Esophagus squamous epithelium (tissue), 5 donors: Measurements from ENCODE around the gene HES1. TPM values are rescaled to one million over a fixed set of nuclear protein-coding genes. Genes with fewer than 3 reads are reported as not detected.

ENCODE experiments used
- DNase-seq: peaks from one replicate; lab custom pipeline; 2025; lab: John Stamatoyannopoulos, UW
- H3K27ac ChIP-seq, 4 donors: fragments of 200-600 bp; sonication (generic); one replicate each; pipeline ENCODE4 v1.5.1; 2016 to 2019; ENCODE audit warnings: mild to moderate bottlenecking in 1 of 4
- H3K27me3 ChIP-seq, 4 donors: fragments of 200-600 bp; sonication (generic); 1 replicate in 3 of 4; 2 replicates in 1 of 4; pipeline versions ENCODE4 v1.5.1 to v1.6.0; 2017 to 2021; ENCODE audit warnings: antibody characterized with exemption in 1 of 4
- H3K36me3 ChIP-seq, 3 donors: fragments of 200-600 bp; sonication (generic); one replicate each; pipeline ENCODE4 v1.5.1; 2016 to 2019
- H3K4me1 ChIP-seq, 3 donors: fragments of 200-600 bp; sonication (generic); one replicate each; pipeline ENCODE4 v1.5.1; 2017 to 2019
- H3K4me3 ChIP-seq, 4 donors: fragments of 200-600 bp; sonication (generic); 1 replicate in 3 of 4; 2 replicates in 1 of 4; pipeline ENCODE4 v1.5.1; 2016 to 2019; ENCODE audit warnings: mild to moderate bottlenecking in 2 of 4, moderate library complexity in 1 of 4
- H3K9me3 ChIP-seq, 3 donors: fragments of 200-600 bp; sonication (generic); one replicate each; pipeline ENCODE4 v1.5.1; 2016 to 2019
- CTCF ChIP-seq, 6 experiments: fragments of 450-650 bp in 4 of 6; fragments of 200-600 bp in 2 of 6; sonication (generic) in 2 of 6; IDR thresholded peaks; one replicate each; pipeline ENCODE4 v1.5.1; 2016 to 2019; ENCODE audit warnings: antibody characterized with exemption in 6 of 6, mild to moderate bottlenecking in 4 of 6, moderate library complexity in 4 of 6
- POLR2A ChIP-seq, 4 donors: fragments of 450-650 bp; IDR thresholded peaks; one replicate each; pipeline ENCODE4 v1.6.1; 2017; ENCODE audit warnings: antibody characterized with exemption in 4 of 4, mild to moderate bottlenecking in 4 of 4, moderate library complexity in 3 of 4
- WGBS, 2 donors: methylation state at CpG; one replicate each; pipeline ENCODE4 v1.1.5; 2018; 5-methylcytosine and 5-hydroxymethylcytosine counted together
- intact Hi-C: fragments of 100-400 bp; cut with DNase I; formaldehyde crosslinking; loops from one replicate; pipeline ENCODE4 v1.15.0; 2022
- total RNA-seq, 4 donors: library from RNA; depleted of rRNA; stranded (reverse); fragments of >200 nt; gene quantifications; one replicate each; pipeline ENCODE4 v1.1.0, GENCODE V29; 2016
- donor health status: DM: yes; HTN: yes; CAD: no.

HES1 gene, protein sequence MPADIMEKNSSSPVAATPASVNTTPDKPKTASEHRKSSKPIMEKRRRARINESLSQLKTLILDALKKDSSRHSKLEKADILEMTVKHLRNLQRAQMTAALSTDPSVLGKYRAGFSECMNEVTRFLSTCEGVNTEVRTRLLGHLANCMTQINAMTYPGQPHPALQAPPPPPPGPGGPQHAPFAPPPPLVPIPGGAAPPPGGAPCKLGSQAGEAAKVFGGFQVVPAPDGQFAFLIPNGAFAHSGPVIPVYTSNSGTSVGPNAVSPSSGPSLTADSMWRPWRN
- total RNA-seq = 10 to 100 TPM; 38.6 to 92.1 (median 75.4) TPM

GRCh38 chr3:194135806-194136518 lies at the start of gene HES1:
Gene HES1 (plus strand): TSS chr3:194136148. CDS start chr3:194136381, 233 bp downstream.
- intact Hi-C loops = loop anchor here (5.0 to 10.0 kb wide), 2 partner anchors 181 to 351 kb away; no protein-coding TSS in a partner anchor
- Histone ChIP-seq H3K4me3 (peak within 1 kb of the TSS; percentile 53 to 88 (median 70)), H3K4me1 (peaks cover 26 to 96% (median 46%) of the 10 kb centered on the region in 3 donors), H3K27me3 (no peaks in the 10 kb centered on the region), H3K27ac (peak within 1 kb of the TSS; percentile 94 to 98 (median 96)), H3K36me3 (peaks cover 0 to 8% (median 0%) of the 10 kb centered on the region in 3 donors), H3K9me3 (no peaks in the 10 kb centered on the region)
- 0% methylated on average over 13 to 29 of the region's 29 CpGs for WGBS, 2 donors
- DNase-seq = no peak
- TF ChIP-seq POLR2A (IDR thresholded peaks at IDR 0.05) (peak in 3 of 4 donors; percentile 86 to 96 (median 87)), CTCF (IDR thresholded peaks at IDR 0.05) (peak in 1 of 6 experiments; percentile 26)

- intact Hi-C loops = no loop called here
- Histone ChIP-seq H3K36me3 (no peaks in the 10 kb centered on the region), H3K4me3 (no peak overlapping the region), H3K27me3 (peaks cover 0 to 5% (median 0%) of the 10 kb centered on the region in 4 donors), H3K9me3 (no peaks in the 10 kb centered on the region), H3K4me1 (peaks cover 20 to 51% (median 21%) of the 10 kb centered on the region in 3 donors), H3K27ac (no peak overlapping the region)
- no peak for DNase-seq
- WGBS, 2 donors = 89 to 95% methylated on average over 9 to 12 of the region's 12 CpGs
- no peak for TF ChIP-seq CTCF (IDR thresholded peaks at IDR 0.05)
- TF ChIP-seq POLR2A (IDR thresholded peaks at IDR 0.05) = no peak
Measured at GRCh38 chr3:194086388-194087075, 49.4 kb upstream of the HES1 start.

DNA sequence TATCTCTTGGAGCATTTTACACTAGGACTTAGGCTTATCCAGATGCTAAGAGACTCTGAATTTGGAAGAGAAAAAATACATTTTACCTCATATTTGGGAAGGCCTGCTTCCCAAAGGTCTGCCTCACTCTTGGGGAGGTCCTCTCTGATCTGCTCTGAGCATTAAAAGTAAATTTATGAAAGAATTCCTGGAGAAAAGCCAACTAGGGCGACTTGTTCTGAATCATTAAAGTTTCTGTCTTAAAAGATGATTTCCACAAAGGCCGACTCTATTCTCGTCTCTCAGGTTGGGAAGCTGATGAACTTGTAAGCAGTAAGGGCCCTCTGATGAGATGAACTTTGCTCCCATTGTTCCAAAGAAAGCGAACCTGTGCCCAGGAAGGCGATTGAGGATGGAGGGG lies 48.7 kb upstream of the HES1 start:
- TF ChIP-seq CTCF (IDR thresholded peaks at IDR 0.05) (no peak), POLR2A (IDR thresholded peaks at IDR 0.05) (no peak)
- intact Hi-C loops = no loop called here
- Histone ChIP-seq H3K27ac (no peak overlapping the region), H3K36me3 (no peaks in the 10 kb centered on the region), H3K9me3 (no peaks in the 10 kb centered on the region), H3K27me3 (peaks cover 0 to 5% (median 0%) of the 10 kb centered on the region in 4 donors), H3K4me1 (peaks cover 20 to 55% (median 21%) of the 10 kb centered on the region in 3 donors), H3K4me3 (no peak overlapping the region)
- WGBS, 2 donors = 55 to 80% methylated on average over 5 of the region's 5 CpGs
- DNase-seq = no peak

DNA sequence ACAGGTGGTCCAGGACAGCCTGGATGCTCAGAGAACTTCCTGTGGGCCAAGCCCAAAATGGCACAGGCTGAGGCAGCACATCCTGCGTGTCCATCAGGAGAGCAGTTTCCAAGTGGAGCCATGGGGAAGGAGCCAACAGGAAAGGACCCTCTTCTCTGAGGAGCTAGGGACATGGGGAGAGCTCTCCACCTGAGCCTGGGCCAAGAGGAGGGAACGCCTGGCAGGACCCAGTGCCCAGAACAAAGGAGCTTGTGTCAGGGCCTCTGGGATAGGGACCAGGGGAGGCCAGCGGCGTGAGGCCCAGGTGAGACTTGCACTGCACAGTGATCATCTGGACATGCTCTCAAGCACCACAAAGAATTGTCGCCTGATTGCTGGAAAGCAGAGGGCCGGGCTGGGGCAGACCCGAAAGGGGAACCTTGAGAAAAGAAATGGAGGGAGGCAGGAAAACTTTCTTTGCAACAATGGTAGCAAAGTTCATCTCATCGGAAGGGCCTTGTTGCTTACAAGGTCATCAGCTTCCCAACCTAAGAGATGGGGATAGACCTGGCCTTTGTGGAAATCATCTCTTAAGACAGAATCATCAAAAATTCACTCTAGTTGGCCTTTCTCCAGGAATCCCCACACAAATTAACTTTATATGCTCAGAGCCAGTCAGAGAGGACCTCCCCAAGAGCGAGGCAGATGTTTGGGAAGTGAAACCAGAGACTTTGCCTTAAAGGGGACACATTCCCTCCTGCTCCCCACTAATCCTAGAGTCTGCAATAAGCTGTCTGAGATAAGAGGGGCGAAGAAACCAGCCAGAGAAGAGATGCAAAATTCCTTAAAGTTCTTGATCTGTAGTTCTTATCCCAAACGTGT lies 47.7 kb upstream of the HES1 start:
- intact Hi-C loops = no loop called here
- peak overlapping the region in 3 of 4 donors; percentile 71 to 88 (median 80) for H3K27ac ChIP-seq
- peaks cover 0 to 5% (median 0%) of the 10 kb centered on the region in 4 donors for H3K27me3 ChIP-seq
- H3K4me3 ChIP-seq = no peak overlapping the region
- no peak for TF ChIP-seq CTCF (IDR thresholded peaks at IDR 0.05)
- TF ChIP-seq POLR2A (IDR thresholded peaks at IDR 0.05) = no peak
- DNase-seq = no peak
- 87 to 96% methylated on average over 10 to 11 of the region's 11 CpGs for WGBS, 2 donors
- peaks cover 20 to 58% (median 21%) of the 10 kb centered on the region in 3 donors for H3K4me1 ChIP-seq
- no peaks in the 10 kb centered on the region for H3K36me3 ChIP-seq
- H3K9me3 ChIP-seq = no peaks in the 10 kb centered on the region
